ENCODE measurements around the gene PPP1R3F.
"Not testable (repeated sequence)": the region's sequence is repeated elsewhere in the genome, so short reads cannot be mapped to it uniquely, and the experiment has no call there.

DNA sequence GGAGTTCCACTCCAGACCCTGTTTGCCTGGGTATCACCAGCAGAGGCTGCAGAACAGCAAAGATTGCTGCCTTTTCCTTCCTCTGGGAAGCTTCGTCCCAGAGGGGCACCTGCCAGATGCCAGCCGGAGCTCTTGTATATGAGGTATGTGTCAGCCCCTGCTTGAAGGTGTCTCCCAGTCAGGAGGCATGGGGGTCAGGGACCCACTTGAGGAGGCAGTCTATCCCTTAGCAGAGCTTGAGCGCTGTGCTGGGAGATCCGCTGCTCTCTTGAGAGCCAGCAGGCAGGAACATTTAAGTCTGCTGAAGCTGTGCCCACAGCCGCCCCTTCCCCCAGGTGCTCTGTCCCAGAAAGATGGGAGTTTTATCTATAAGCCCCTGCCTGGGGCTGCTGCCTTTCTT, 29.7 kb downstream of the PPP1R3F start:
- not testable (repeated sequence) for TF ChIP-seq POLR2A (conservative IDR thresholded peaks at IDR 0.05); MYC (IDR thresholded peaks at IDR 0.05; ENCODE audit: low read depth, low read length); MYC (CRISPR knock-in tag; IDR thresholded peaks at IDR 0.05; ENCODE audit: borderline replicate concordance, low read depth); POLR2AphosphoS5 (IDR thresholded peaks at IDR 0.05; ENCODE audit: control insufficient read depth, insufficient read depth, low read depth, low read length); SPI1 (IDR thresholded peaks at IDR 0.05; ENCODE audit: borderline replicate concordance, low read depth, low read length); ZNF75A (CRISPR knock-in tag; IDR thresholded peaks at IDR 0.05); CCNT2 (IDR thresholded peaks at IDR 0.05; ENCODE audit: borderline replicate concordance, extremely low read depth, insufficient read length, low read depth, low read length); RAD21 (CRISPR knock-in tag; conservative IDR thresholded peaks at IDR 0.05 in 1 of 2, IDR thresholded peaks at IDR 0.05 in 1 of 2); USF1 (CRISPR knock-in tag; IDR thresholded peaks at IDR 0.05); EGR1 (conservative IDR thresholded peaks at IDR 0.05); SFPQ (IDR thresholded peaks at IDR 0.05; ENCODE audit: low read depth, low read length)
- TF ChIP-seq, protein P1, sequence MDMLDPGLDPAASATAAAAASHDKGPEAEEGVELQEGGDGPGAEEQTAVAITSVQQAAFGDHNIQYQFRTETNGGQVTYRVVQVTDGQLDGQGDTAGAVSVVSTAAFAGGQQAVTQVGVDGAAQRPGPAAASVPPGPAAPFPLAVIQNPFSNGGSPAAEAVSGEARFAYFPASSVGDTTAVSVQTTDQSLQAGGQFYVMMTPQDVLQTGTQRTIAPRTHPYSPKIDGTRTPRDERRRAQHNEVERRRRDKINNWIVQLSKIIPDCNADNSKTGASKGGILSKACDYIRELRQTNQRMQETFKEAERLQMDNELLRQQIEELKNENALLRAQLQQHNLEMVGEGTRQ (CRISPR knock-in tag; IDR thresholded peaks at IDR 0.05) = not testable (repeated sequence)
- TF ChIP-seq, protein P2, sequence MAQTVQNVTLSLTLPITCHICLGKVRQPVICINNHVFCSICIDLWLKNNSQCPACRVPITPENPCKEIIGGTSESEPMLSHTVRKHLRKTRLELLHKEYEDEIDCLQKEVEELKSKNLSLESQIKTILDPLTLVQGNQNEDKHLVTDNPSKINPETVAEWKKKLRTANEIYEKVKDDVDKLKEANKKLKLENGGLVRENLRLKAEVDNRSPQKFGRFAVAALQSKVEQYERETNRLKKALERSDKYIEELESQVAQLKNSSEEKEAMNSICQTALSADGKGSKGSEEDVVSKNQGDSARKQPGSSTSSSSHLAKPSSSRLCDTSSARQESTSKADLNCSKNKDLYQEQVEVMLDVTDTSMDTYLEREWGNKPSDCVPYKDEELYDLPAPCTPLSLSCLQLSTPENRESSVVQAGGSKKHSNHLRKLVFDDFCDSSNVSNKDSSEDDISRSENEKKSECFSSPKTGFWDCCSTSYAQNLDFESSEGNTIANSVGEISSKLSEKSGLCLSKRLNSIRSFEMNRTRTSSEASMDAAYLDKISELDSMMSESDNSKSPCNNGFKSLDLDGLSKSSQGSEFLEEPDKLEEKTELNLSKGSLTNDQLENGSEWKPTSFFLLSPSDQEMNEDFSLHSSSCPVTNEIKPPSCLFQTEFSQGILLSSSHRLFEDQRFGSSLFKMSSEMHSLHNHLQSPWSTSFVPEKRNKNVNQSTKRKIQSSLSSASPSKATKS (CRISPR knock-in tag; IDR thresholded peaks at IDR 0.05) = not testable (repeated sequence)

Data from K562 (cell line).